Measurements from ENCODE around the gene PEAR1.

GRCh38 chr1:156911577-156912298 is 18.2 kb downstream of the PEAR1 start:
- TF ChIP-seq CTCF (IDR thresholded peaks at IDR 0.05) (no peak), EP300 (IDR thresholded peaks at IDR 0.05) (no peak), POLR2A (IDR thresholded peaks at IDR 0.05) (no peak), POLR2AphosphoS5 (IDR thresholded peaks at IDR 0.05) (no peak)
